ENCODE results near the gene PATZ1. TPM values are rescaled to one million over a fixed set of nuclear protein-coding genes. Genes with fewer than 3 reads are reported as not detected.
A peak's percentile ranks its signal among the peaks of the same experiment; 100 is the strongest.
"Not testable (repeated sequence)": the region's sequence is repeated elsewhere in the genome, so short reads cannot be mapped to it uniquely, and the experiment has no call there.

Gene PATZ1
- polyA plus RNA-seq, 1 of the 3 experiments (the other 2 are of a cell fraction): 21.8 TPM

DNA sequence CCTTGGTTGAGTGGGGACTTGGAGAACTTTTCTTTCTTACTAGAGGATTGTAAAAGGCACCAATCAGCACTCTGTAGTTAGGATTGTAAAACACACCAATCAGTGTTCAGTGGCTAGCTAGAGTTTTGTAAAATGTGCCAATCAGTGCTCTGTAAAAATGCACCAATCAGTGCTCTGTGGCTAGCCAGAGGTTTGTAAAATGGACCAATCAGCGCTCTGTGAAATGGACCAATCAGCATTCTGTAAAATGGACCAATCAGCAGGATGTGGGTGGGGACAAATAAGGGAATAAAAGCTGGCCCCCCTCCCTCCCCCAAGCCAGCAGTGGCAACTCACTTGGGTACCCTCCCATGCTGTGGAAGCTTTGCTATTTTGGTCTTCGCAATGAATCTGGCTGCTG is 47.7 kb upstream of the PATZ1 start:
- Histone ChIP-seq H4K20me1 (ENCODE audit: insufficient read depth) (no peaks in the 10 kb centered on the region), H3K4me1 (ENCODE audit: control insufficient read depth in 1 of 2, insufficient read depth in 2 of 2, low read depth in 1 of 2, low read length in 1 of 2) (no peaks in the 10 kb centered on the region), H3K27me3 (ENCODE audit: insufficient read depth) (no peaks in the 10 kb centered on the region), H3K9me3 (no peaks in the 10 kb centered on the region), H3K4me3 (ENCODE audit: low read depth in 2 of 2, low read length in 1 of 2) (no peak overlapping the region), H3K36me3 (replicated peaks in 1 of 2; ENCODE audit: control insufficient read depth in 1 of 2, insufficient read depth in 2 of 2, low read length in 1 of 2) (no peaks in the 10 kb centered on the region), H3K9me2 (no peaks in the 10 kb centered on the region), H3K4me2 (no peak overlapping the region), H3F3A (replicated peaks; ENCODE audit: insufficient read depth) (peaks cover 12% of the 10 kb centered on the region), H2AFZ (ENCODE audit: low read depth) (no peak overlapping the region), H3K79me2 (ENCODE audit: insufficient read depth) (no peaks in the 10 kb centered on the region), H3K9ac (no peak overlapping the region), H3K27ac (ENCODE audit: low read depth in 2 of 2, low read length in 1 of 2) (peak overlapping the region in 1 of 2 experiments; percentile 55; a peak in 1 of 4 replicates)
- no peak for TF ChIP-seq TEAD4 (IDR thresholded peaks at IDR 0.05; ENCODE audit: borderline replicate concordance, insufficient read depth)
- no peak for TF ChIP-seq NRF1 (IDR thresholded peaks at IDR 0.05; ENCODE audit: low read depth, low read length)
- no peak for TF ChIP-seq RAD21 (IDR thresholded peaks at IDR 0.05; ENCODE audit: low read length)
- DNase-seq: no peak
- 95% methylated on average over 2 of the region's 2 CpGs for WGBS (ENCODE audit: low lambda C conversion rate)
- ChIA-PET CTCF (no interaction called here), POLR2A (interaction anchor here (1.4 kb wide), 1 partner anchor 47 kb away, joined by 3 read pairs; no protein-coding TSS in a partner anchor)

DNA sequence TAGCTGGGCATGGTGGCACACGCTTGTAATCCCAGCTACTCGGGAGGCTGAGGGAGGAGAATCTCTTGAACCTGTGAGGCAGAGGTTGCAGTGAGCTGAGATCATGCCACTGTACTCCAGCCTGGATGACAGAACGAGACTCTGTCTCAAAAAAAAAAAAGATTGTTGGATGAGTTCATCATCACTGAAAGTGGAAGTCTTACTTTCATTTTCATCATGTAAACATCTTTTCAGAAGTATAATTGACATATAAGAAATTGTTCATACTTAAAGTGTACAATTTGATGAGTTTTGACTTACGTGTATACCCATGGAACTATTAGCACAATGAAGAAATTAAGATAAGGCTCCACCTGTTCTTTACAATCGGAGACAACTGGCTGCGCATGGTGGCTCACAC is 32.5 kb upstream of the PATZ1 start:
- H3K9me2 ChIP-seq; POLR2A ChIA-PET; H3K27ac ChIP-seq (ENCODE audit: low read depth in 2 of 2, low read length in 1 of 2); H3K79me2 ChIP-seq (ENCODE audit: insufficient read depth); H3K27me3 ChIP-seq (ENCODE audit: insufficient read depth); H2AFZ ChIP-seq (ENCODE audit: low read depth); H3K4me1 ChIP-seq (ENCODE audit: control insufficient read depth in 1 of 2, insufficient read depth in 2 of 2, low read depth in 1 of 2, low read length in 1 of 2); H3K9me3 ChIP-seq; H3F3A ChIP-seq (replicated peaks; ENCODE audit: insufficient read depth); H3K9ac ChIP-seq; H3K4me3 ChIP-seq (ENCODE audit: low read depth in 2 of 2, low read length in 1 of 2); H4K20me1 ChIP-seq (ENCODE audit: insufficient read depth); H3K36me3 ChIP-seq (replicated peaks in 1 of 2; ENCODE audit: control insufficient read depth in 1 of 2, insufficient read depth in 2 of 2, low read length in 1 of 2); DNase-seq: not testable (repeated sequence)
- H3K4me2 ChIP-seq: peak overlapping the region; percentile 15; the same call in 1 of the 2 replicates
- CTCF ChIA-PET: interaction anchor here (1.0 to 1.1 kb wide), 2 partner anchors 10 to 17 kb away, joined by 3 to 4 read pairs; no protein-coding TSS in a partner anchor
- WGBS (ENCODE audit: low lambda C conversion rate): 74% methylated on average over 6 of the region's 6 CpGs

DNA sequence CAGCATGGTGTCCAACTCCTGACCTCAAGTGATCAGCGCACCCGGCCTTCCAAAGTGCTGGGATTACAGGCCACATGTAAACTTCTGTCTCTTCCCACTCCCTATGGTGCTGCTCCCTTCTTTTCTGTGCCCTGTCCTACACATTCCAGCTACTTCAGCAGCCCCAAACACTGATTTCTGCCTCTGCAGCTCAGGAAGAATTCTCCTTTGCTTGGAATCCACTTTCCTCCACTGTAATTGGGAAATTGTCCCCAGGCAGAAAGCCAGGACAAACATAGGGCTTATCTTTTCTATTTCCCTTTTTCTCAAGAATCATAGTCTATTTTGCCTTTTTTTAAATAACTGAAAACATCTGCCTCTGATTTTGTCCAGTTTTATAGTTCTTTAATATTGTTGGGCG is 32.0 kb upstream of the PATZ1 start:
- ChIA-PET CTCF (interaction anchor here (1.0 kb wide), 1 partner anchor 9 kb away, joined by 4 read pairs; no protein-coding TSS in a partner anchor), POLR2A (interaction anchor here (0.6 kb wide), 1 partner anchor 32 kb away, joined by 3 read pairs; no protein-coding TSS in a partner anchor)
- WGBS (ENCODE audit: low lambda C conversion rate): 83% methylated on average over 3 of the region's 3 CpGs
- TF ChIP-seq, protein P1, sequence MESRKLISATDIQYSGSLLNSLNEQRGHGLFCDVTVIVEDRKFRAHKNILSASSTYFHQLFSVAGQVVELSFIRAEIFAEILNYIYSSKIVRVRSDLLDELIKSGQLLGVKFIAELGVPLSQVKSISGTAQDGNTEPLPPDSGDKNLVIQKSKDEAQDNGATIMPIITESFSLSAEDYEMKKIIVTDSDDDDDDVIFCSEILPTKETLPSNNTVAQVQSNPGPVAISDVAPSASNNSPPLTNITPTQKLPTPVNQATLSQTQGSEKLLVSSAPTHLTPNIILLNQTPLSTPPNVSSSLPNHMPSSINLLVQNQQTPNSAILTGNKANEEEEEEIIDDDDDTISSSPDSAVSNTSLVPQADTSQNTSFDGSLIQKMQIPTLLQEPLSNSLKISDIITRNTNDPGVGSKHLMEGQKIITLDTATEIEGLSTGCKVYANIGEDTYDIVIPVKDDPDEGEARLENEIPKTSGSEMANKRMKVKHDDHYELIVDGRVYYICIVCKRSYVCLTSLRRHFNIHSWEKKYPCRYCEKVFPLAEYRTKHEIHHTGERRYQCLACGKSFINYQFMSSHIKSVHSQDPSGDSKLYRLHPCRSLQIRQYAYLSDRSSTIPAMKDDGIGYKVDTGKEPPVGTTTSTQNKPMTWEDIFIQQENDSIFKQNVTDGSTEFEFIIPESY (IDR thresholded peaks at IDR 0.05; ENCODE audit: borderline replicate concordance, low read depth): no peak
- TF ChIP-seq, protein P2, sequence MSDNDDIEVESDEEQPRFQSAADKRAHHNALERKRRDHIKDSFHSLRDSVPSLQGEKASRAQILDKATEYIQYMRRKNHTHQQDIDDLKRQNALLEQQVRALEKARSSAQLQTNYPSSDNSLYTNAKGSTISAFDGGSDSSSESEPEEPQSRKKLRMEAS (IDR thresholded peaks at IDR 0.05; ENCODE audit: low read depth): no peak
- TF ChIP-seq MEF2A (IDR thresholded peaks at IDR 0.05; ENCODE audit: borderline replicate concordance, low read depth) (no peak), FOXM1 (IDR thresholded peaks at IDR 0.05; ENCODE audit: low read depth) (no peak), RXRA (IDR thresholded peaks at IDR 0.05; ENCODE audit: borderline replicate concordance, low read depth) (no peak), GATA2 (CRISPR knock-in tag; IDR thresholded peaks at IDR 0.05) (no peak), RAD21 (IDR thresholded peaks at IDR 0.05; ENCODE audit: low read length) (no peak), EP300 (IDR thresholded peaks at IDR 0.05; ENCODE audit: borderline replicate concordance in 1 of 2, low read depth in 1 of 2, low read length in 1 of 2) (no peak), EZH2phosphoT487 (IDR thresholded peaks at IDR 0.05; ENCODE audit: borderline replicate concordance, low read depth) (no peak)
- TF ChIP-seq, protein P3, sequence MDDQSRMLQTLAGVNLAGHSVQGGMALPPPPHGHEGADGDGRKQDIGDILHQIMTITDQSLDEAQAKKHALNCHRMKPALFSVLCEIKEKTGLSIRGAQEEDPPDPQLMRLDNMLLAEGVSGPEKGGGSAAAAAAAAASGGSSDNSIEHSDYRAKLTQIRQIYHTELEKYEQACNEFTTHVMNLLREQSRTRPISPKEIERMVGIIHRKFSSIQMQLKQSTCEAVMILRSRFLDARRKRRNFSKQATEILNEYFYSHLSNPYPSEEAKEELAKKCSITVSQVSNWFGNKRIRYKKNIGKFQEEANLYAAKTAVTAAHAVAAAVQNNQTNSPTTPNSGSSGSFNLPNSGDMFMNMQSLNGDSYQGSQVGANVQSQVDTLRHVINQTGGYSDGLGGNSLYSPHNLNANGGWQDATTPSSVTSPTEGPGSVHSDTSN (IDR thresholded peaks at IDR 0.05): no peak
- TF ChIP-seq, protein P4, sequence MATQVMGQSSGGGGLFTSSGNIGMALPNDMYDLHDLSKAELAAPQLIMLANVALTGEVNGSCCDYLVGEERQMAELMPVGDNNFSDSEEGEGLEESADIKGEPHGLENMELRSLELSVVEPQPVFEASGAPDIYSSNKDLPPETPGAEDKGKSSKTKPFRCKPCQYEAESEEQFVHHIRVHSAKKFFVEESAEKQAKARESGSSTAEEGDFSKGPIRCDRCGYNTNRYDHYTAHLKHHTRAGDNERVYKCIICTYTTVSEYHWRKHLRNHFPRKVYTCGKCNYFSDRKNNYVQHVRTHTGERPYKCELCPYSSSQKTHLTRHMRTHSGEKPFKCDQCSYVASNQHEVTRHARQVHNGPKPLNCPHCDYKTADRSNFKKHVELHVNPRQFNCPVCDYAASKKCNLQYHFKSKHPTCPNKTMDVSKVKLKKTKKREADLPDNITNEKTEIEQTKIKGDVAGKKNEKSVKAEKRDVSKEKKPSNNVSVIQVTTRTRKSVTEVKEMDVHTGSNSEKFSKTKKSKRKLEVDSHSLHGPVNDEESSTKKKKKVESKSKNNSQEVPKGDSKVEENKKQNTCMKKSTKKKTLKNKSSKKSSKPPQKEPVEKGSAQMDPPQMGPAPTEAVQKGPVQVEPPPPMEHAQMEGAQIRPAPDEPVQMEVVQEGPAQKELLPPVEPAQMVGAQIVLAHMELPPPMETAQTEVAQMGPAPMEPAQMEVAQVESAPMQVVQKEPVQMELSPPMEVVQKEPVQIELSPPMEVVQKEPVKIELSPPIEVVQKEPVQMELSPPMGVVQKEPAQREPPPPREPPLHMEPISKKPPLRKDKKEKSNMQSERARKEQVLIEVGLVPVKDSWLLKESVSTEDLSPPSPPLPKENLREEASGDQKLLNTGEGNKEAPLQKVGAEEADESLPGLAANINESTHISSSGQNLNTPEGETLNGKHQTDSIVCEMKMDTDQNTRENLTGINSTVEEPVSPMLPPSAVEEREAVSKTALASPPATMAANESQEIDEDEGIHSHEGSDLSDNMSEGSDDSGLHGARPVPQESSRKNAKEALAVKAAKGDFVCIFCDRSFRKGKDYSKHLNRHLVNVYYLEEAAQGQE (IDR thresholded peaks at IDR 0.05; ENCODE audit: low read depth, low read length): no peak

More for the DNA sequence above, 32.0 kb upstream of the PATZ1 start:
- Histone ChIP-seq H3K27ac (ENCODE audit: low read depth in 2 of 2, low read length in 1 of 2) (no peak overlapping the region), H3K27me3 (ENCODE audit: insufficient read depth) (no peaks in the 10 kb centered on the region), H3K4me1 (ENCODE audit: control insufficient read depth in 1 of 2, insufficient read depth in 2 of 2, low read depth in 1 of 2, low read length in 1 of 2) (no peaks in the 10 kb centered on the region), H3F3A (replicated peaks; ENCODE audit: insufficient read depth) (no peaks in the 10 kb centered on the region), H4K20me1 (ENCODE audit: insufficient read depth) (no peaks in the 10 kb centered on the region), H3K36me3 (replicated peaks in 1 of 2; ENCODE audit: control insufficient read depth in 1 of 2, insufficient read depth in 2 of 2, low read length in 1 of 2) (no peaks in the 10 kb centered on the region), H3K79me2 (ENCODE audit: insufficient read depth) (no peaks in the 10 kb centered on the region), H3K4me2 (peak overlapping the region; percentile 15; the same call in 1 of the 2 replicates), H2AFZ (ENCODE audit: low read depth) (no peak overlapping the region), H3K9ac (no peak overlapping the region), H3K4me3 (ENCODE audit: low read depth in 2 of 2, low read length in 1 of 2) (no peak overlapping the region), H3K9me2 (no peaks in the 10 kb centered on the region), H3K9me3 (no peaks in the 10 kb centered on the region)
- no peak for DNase-seq

All from SK-N-SH (cell line).